GM12875 (cell line): ENCODE data around the gene C17orf113.

Source experiments
- H3K4me3 ChIP-seq: one replicate; pipeline ENCODE4 v1.5.1; 2011; ENCODE audit warnings: low read depth, low read length, control low read depth
- CTCF ChIP-seq: IDR thresholded peaks from 2 replicates; pipeline ENCODE4 v1.5.1; 2011; ENCODE audit warnings: low read depth, mild to moderate bottlenecking, control low read depth, inconsistent platforms, low read length, moderate library complexity, borderline replicate concordance; ENCODE audit not compliant: insufficient read depth

Gene C17orf113

GRCh38 chr17:42058063-42058462, 7.7 kb upstream of the C17orf113 start:
- no peak for TF ChIP-seq CTCF
- H3K4me3 ChIP-seq, result no peak overlapping the region

GRCh38 chr17:42056635-42057034, 6.2 kb upstream of the C17orf113 start:
- no peak overlapping the region for H3K4me3 ChIP-seq
- TF ChIP-seq CTCF, result no peak

GRCh38 chr17:42055496-42055895, 5.1 kb upstream of the C17orf113 start:
- H3K4me3 ChIP-seq, result no peak overlapping the region
- TF ChIP-seq CTCF, result no peak

- TF ChIP-seq CTCF, result no peak
- H3K4me3 ChIP-seq, result no peak overlapping the region
Measured at GRCh38 chr17:42055027-42055426, 4.6 kb upstream of the C17orf113 start.

- no peak overlapping the region for H3K4me3 ChIP-seq
- TF ChIP-seq CTCF, result no peak
Measured at GRCh38 chr17:42053731-42054500, 3.5 kb upstream of the C17orf113 start.

- H3K4me3 ChIP-seq, result no peak overlapping the region
- TF ChIP-seq CTCF, result no peak
Measured at GRCh38 chr17:42052346-42052877, 2.0 kb upstream of the C17orf113 start.

GRCh38 chr17:42051645-42052044, 1.2 kb upstream of the C17orf113 start:
- no peak overlapping the region for H3K4me3 ChIP-seq
- TF ChIP-seq CTCF, result no peak
